Peyer's patch (tissue), 4 donors: Measurements from ENCODE around the gene TRAF2.

Experiments
- POLR2A ChIP-seq, 2 donors: fragments of 450-650 bp; IDR thresholded peaks; one replicate each; pipeline ENCODE4 v1.5.1; 2017; ENCODE audit warnings: antibody characterized with exemption in 2 of 2, mild to moderate bottlenecking in 2 of 2, moderate library complexity in 2 of 2
- TF ChIP-seq, protein P1 (sequence below), 6 experiments: fragments of 450-650 bp in 4 of 6; fragments of 200-600 bp in 2 of 6; sonication (generic) in 1 of 6; IDR thresholded peaks; one replicate each; pipeline ENCODE4 v1.5.1; 2017 to 2019; ENCODE audit warnings: antibody characterized with exemption in 6 of 6, mild to moderate bottlenecking in 3 of 6, moderate library complexity in 1 of 6

DNA sequence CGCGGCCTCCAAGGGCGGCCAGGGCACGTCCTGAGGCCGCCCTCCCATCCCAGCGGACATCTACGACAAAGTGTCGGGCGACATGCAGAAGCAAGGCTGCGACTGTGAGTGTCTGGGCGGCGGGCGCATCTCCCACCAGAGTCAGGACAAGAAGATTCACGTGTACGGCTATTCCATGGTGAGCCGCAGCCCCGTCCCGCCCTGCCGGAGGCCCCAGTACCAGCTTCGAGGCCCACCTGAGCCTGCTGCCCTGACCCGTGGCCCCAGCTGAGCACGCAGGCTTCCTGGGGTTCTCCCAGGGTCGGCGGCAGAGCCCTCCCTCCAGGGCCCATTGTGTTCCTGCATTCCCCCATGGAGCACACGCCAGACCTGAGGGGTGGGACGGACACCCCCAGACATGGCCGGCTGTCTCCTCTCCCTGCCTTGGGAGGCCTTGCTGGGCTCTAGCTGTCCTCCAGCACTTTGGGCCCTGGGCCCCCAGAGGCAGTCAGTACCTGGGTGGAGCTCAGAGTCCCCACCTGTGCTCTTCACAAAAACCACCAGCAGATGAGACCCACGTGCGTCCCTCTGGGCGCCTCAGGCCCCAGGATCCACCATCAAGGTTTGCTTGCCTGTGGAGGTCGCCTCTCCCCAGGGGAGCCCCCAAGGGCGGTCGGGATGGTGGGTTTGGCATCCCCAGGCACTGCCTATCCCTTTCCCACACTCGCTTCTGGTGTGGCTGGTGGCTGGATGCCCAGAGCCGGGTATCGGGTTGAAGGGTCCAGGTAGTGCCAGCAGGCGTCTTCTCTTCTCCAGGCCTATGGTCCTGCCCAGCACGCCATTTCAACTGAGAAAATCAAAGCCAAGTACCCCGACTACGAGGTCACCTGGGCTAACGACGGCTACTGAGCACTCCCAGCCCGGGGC is 36.1 kb upstream of the TRAF2 start:
- TF ChIP-seq, protein P1, sequence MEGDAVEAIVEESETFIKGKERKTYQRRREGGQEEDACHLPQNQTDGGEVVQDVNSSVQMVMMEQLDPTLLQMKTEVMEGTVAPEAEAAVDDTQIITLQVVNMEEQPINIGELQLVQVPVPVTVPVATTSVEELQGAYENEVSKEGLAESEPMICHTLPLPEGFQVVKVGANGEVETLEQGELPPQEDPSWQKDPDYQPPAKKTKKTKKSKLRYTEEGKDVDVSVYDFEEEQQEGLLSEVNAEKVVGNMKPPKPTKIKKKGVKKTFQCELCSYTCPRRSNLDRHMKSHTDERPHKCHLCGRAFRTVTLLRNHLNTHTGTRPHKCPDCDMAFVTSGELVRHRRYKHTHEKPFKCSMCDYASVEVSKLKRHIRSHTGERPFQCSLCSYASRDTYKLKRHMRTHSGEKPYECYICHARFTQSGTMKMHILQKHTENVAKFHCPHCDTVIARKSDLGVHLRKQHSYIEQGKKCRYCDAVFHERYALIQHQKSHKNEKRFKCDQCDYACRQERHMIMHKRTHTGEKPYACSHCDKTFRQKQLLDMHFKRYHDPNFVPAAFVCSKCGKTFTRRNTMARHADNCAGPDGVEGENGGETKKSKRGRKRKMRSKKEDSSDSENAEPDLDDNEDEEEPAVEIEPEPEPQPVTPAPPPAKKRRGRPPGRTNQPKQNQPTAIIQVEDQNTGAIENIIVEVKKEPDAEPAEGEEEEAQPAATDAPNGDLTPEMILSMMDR (IDR thresholded peaks at IDR 0.05) = no peak
- TF ChIP-seq POLR2A (IDR thresholded peaks at IDR 0.05) = no peak
